Keratinocyte (primary cell): ENCODE results near the gene TOMT.

Experiments used
- EZH2 ChIP-seq: IDR thresholded peaks from one replicate; pipeline ENCODE4 v1.6.1; 2012; ENCODE audit warnings: inconsistent platforms, mild to moderate bottlenecking, low read length, moderate library complexity
- TF ChIP-seq, protein P1 (sequence below), 3 experiments: IDR thresholded peaks in 1 of 3; conservative IDR thresholded peaks in 1 of 3; optimal IDR thresholded peaks in 1 of 3; 2 replicates in 2 of 3; 3 replicates in 1 of 3; pipeline versions ENCODE3 to v1.5.1; 2011; ENCODE audit warnings: low read length in 3 of 3, mild to moderate bottlenecking in 3 of 3, moderate library complexity in 2 of 3, control low read depth in 1 of 3, inconsistent platforms in 1 of 3; ENCODE audit not compliant: insufficient read depth in 2 of 3; ENCODE audit errors: extremely low read depth in 1 of 3

- TF ChIP-seq, protein P1, sequence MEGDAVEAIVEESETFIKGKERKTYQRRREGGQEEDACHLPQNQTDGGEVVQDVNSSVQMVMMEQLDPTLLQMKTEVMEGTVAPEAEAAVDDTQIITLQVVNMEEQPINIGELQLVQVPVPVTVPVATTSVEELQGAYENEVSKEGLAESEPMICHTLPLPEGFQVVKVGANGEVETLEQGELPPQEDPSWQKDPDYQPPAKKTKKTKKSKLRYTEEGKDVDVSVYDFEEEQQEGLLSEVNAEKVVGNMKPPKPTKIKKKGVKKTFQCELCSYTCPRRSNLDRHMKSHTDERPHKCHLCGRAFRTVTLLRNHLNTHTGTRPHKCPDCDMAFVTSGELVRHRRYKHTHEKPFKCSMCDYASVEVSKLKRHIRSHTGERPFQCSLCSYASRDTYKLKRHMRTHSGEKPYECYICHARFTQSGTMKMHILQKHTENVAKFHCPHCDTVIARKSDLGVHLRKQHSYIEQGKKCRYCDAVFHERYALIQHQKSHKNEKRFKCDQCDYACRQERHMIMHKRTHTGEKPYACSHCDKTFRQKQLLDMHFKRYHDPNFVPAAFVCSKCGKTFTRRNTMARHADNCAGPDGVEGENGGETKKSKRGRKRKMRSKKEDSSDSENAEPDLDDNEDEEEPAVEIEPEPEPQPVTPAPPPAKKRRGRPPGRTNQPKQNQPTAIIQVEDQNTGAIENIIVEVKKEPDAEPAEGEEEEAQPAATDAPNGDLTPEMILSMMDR (optimal IDR thresholded peaks at IDR 0.05 in 1 of 3, IDR thresholded peaks at IDR 0.05 in 1 of 3, conservative IDR thresholded peaks at IDR 0.05 in 1 of 3; ENCODE audit: extremely low read depth in 1 of 3, insufficient read depth in 2 of 3, low read length in 3 of 3): no peak
- TF ChIP-seq EZH2: no peak
Measured at GRCh38 chr11:72069787-72070251, 35.9 kb upstream of the TOMT start.
